ENCODE measurements around the gene ZNF384. TPM values are rescaled to one million over a fixed set of nuclear protein-coding genes. Genes with fewer than 3 reads are reported as not detected.
A peak's percentile ranks its signal among the peaks of the same experiment; 100 is the strongest.

The ZNF384 gene
- total RNA-seq, 1 experiment from 2014 or later = 63.8 TPM

GRCh38 chr12:6723607-6724408 lies 34.6 kb upstream of the ZNF384 start, which contains the start of gene COPS7A (continued):
- peak; percentile 85; the same call in 1 of the 2 replicates for TF ChIP-seq AFF4 (CRISPR knock-in tag; IDR thresholded peaks at IDR 0.05; ENCODE audit: borderline replicate concordance)
- TF ChIP-seq STAT6 (CRISPR knock-in tag; conservative IDR thresholded peaks at IDR 0.05; ENCODE audit: low read depth) = no peak
- TF ChIP-seq FOXP1 (CRISPR knock-in tag; IDR thresholded peaks at IDR 0.05; ENCODE audit: borderline replicate concordance) = peak; percentile 99
- no peak for TF ChIP-seq ZMAT4 (CRISPR knock-in tag; IDR thresholded peaks at IDR 0.05)
- TF ChIP-seq ZNF138 (CRISPR knock-in tag; conservative IDR thresholded peaks at IDR 0.05) = no peak
- no peak for TF ChIP-seq ZSCAN18 (CRISPR knock-in tag; IDR thresholded peaks at IDR 0.05)
- TF ChIP-seq TEAD4 (CRISPR knock-in tag; IDR thresholded peaks at IDR 0.05) = peak; percentile 79; the same call in 1 of the 2 replicates
- peak; percentile 97 for TF ChIP-seq ZNF281 (CRISPR knock-in tag; IDR thresholded peaks at IDR 0.05)
- TF ChIP-seq ZNF423 (CRISPR knock-in tag; IDR thresholded peaks at IDR 0.05) = no peak
- peak; percentile 91 for TF ChIP-seq E2F5 (CRISPR knock-in tag; IDR thresholded peaks at IDR 0.05)
- TF ChIP-seq EMX1 (CRISPR knock-in tag; IDR thresholded peaks at IDR 0.05) = no peak
- TF ChIP-seq PRRX2 (CRISPR knock-in tag; IDR thresholded peaks at IDR 0.05) = no peak
- no peak for TF ChIP-seq JAZF1 (CRISPR knock-in tag; IDR thresholded peaks at IDR 0.05)
- peak; percentile 98 for TF ChIP-seq FOXP4 (CRISPR knock-in tag; IDR thresholded peaks at IDR 0.05)
- peak; percentile 91 for TF ChIP-seq ETV6 (CRISPR knock-in tag; IDR thresholded peaks at IDR 0.05)
- TF ChIP-seq USF1 (CRISPR knock-in tag; IDR thresholded peaks at IDR 0.05) = peak; percentile 96
- TF ChIP-seq ATF2 (CRISPR knock-in tag; IDR thresholded peaks at IDR 0.05; ENCODE audit: borderline replicate concordance, low read depth) = peak; percentile 88; the same call in 1 of the 2 replicates
- peak; percentile 79; the same call in 1 of the 2 replicates for TF ChIP-seq NR1H2 (CRISPR knock-in tag; IDR thresholded peaks at IDR 0.05)
- peak; percentile 89; the same call in 1 of the 2 replicates for TF ChIP-seq ZNF232 (CRISPR knock-in tag; IDR thresholded peaks at IDR 0.05)
